KOPT-K1 (cell line): ENCODE results near the gene ANGPTL4.
"Not testable (repeated sequence)": the region's sequence is repeated elsewhere in the genome, so short reads cannot be mapped to it uniquely, and the experiment has no call there.

Experiments used
- H3K27ac ChIP-seq: fragments of 200-600 bp; sonication (generic); 2 replicates; pipeline ENCODE4 v1.5.1; 2016; ENCODE audit warnings: antibody characterized with exemption, mild to moderate bottlenecking, low read depth, low read length; ENCODE audit not compliant: poor library complexity, severe bottlenecking
- H3K36me3 ChIP-seq: fragments of 200-600 bp; sonication (generic); 2 replicates; pipeline ENCODE4 v1.5.1; 2017; ENCODE audit warnings: antibody characterized with exemption, mild to moderate bottlenecking, low read length, moderate library complexity; ENCODE audit not compliant: insufficient read depth
- H3K9me3 ChIP-seq: fragments of 200-600 bp; sonication (generic); 2 replicates; pipeline ENCODE4 v1.5.1; 2017; ENCODE audit warnings: antibody characterized with exemption, low read length, mild to moderate bottlenecking; ENCODE audit not compliant: insufficient read depth, poor library complexity, severe bottlenecking

ANGPTL4 gene

DNA sequence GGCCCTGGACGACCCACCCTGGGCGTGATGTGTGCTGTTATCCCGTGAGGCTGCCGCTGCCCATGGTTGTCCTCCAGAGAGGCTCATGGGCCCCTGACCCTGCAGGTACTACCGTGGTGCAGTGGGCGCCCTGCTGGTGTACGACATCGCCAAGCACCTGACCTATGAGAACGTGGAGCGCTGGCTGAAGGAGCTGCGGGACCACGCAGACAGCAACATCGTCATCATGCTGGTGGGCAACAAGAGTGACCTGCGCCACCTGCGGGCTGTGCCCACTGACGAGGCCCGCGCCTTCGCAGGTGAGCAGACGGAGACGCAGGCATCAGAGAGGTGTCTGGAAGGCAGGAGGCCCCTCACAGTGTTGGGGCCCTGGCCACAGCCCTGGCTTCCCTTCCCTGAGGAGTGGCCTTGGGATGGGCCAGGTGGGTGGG is 38.0 kb downstream of the ANGPTL4 start:
- Histone ChIP-seq H3K36me3 (peaks cover 56% of the 10 kb centered on the region), H3K27ac (no peak overlapping the region), H3K9me3 (no peaks in the 10 kb centered on the region)

DNA sequence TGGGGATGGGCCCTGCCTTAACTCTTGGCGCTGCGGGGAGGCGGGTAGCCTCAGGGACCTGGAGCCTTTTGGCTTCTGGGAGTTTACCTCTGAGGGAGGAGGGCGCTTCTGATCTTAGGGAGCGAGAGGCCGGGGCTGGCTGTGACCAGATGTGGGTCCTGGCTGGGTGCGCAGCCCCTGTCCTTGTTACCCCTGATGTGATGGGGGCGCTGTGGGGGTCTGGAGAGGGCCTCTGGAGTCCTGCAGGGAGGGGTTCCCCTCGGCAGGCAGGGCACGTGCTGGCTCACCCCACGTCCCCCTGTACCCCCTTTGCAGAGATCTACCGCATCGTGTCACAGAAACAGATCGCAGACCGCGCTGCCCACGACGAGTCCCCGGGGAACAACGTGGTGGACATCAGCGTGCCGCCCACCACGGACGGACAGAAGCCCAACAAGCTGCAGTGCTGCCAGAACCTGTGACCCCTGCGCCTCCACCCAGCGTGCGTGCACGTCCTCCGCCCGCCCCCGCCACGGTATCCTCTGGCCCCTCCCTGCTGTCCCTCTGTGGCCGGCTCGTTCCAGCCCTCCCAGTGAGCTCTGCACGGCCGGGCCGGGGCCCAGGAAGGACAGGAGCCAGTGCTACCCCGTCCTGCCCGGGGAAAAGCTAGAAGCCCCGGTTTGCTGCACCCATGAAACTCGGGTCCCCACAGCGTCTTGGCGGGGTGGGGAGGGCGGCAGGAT is 39.3 kb downstream of the ANGPTL4 start:
- no peaks in the 10 kb centered on the region for H3K9me3 ChIP-seq
- no peak overlapping the region for H3K27ac ChIP-seq
- H3K36me3 ChIP-seq: peaks cover 56% of the 10 kb centered on the region

DNA sequence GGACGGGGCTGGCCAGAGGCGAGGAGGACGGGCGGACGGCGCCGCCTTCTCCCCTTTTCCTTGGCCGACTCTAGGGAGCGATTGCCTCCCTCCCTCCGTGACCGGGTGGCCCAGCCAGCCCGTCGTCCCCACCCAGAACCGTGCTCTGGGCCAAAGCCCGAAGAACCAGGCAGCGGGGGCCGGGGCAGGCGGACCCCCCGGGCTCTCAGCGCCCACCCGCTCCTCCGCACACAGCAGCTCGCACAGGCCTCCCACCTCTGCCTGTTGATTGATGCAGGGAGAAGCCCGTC is 39.8 kb downstream of the ANGPTL4 start:
- peaks cover 56% of the 10 kb centered on the region for H3K36me3 ChIP-seq
- H3K27ac ChIP-seq: no peak overlapping the region

DNA sequence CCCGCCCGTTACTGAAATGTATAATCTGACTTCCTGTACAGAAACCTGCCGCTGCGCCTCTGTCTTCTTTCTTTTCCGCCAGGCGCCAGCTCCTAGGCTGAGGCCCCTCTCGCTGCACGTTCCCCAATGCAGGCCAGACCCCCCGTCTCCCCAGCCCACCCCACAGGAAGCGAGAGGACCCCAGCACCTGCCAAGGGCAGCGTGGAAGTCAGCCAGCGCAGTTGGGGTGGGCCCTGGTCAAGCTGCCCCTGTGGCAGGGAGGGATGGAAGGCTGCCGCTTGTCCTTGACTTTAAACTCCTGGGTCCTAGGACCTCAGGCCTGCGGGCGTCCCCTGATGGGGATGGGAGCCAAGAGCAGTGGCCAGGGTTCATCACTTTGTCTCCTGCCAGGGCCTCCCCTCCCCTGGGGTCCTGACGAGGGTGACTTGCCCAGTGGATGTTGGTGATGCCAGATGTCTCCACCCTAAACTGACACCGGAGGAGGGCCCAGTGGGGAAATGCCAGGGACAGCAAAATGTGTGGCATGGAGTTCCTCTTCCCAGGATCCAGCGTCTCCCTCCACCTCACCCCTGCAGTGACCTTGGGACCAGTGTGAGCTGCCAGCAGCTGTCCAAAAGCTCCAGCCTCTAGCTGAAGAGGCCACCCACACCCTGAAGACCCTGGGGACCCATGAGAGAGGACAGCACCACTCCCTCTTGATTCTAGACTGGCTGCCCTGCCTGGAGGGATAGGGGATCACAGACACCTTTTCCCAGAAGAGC is 40.6 kb downstream of the ANGPTL4 start:
- H3K9me3 ChIP-seq: no peaks in the 10 kb centered on the region
- H3K27ac ChIP-seq: no peak overlapping the region
- H3K36me3 ChIP-seq: peaks cover 50% of the 10 kb centered on the region

More for the DNA sequence above, 39.8 kb downstream of the ANGPTL4 start:
- no peaks in the 10 kb centered on the region for H3K9me3 ChIP-seq

DNA sequence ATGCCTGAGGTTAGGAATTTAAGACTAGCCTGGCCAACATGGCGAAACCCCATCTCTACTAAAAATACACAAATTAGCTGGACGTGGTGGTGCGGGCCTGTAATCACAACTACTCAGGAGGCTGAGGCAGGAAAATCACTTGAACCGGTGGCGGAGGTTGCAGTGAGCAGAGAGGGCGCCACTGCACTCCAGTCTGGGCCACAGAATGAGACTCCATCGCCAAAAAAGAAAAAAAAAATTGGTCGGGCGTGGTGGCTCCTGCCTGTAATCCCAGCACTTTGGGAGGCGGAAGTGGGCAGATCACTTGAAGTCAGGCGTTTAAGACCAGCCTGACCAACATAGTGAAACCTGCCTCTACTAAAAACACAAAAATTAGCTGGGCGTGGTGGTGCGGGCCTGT is 46.8 kb downstream of the ANGPTL4 start:
- not testable (repeated sequence) for H3K36me3 ChIP-seq, H3K27ac ChIP-seq, H3K9me3 ChIP-seq

DNA sequence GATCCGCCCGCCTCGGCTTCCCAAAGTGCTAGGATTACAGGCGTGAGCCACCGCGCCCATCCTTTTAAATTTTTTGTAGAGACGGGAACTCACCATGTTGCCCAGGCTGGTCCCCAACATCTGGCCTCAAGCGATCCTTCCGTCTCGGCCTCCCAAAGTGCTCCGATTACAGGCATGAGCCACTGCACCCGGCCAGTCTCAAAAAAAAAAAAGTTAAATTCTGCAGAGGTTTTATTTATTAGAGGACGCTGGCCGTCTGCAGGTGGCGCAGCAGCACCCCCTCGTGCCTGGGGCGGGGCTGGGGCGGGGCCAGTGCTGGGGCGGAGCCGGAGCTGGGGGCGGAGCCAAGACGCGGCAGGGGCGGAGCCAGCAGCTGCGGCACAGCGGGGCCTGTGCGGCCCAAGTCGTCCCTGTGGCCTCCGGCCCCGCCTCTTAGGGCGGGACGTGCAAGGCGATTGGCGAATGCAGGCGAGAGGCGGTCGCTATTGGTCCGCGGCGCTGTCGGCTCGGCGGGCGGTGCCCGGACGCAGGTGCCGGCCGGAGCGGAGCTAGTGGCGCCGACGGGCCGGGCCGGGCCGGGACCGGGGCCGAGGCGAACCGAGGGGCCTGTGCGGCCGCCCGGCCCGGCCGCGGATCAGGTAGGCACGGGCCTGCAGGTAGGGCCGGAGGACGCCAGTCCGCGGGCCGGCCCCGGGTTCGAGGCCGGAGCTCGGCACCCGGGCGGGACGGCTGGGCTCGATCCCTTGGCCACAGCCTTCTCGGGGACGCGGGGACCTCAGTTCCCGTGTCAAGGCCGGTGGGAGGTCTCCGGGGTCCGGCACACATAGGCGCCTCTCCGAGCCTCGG is 49.1 kb downstream of the ANGPTL4 start, which contains the start of gene MARCHF2:
Gene MARCHF2 (plus strand): TSS at position 523 of the 846 bp plus-strand sequence. CDS start 8,536 bp downstream, outside the sequence.
- peak within 1 kb of the TSS; percentile 32 for H3K27ac ChIP-seq
- no peaks in the 10 kb centered on the region for H3K9me3 ChIP-seq
- no peaks in the 10 kb centered on the region for H3K36me3 ChIP-seq

DNA sequence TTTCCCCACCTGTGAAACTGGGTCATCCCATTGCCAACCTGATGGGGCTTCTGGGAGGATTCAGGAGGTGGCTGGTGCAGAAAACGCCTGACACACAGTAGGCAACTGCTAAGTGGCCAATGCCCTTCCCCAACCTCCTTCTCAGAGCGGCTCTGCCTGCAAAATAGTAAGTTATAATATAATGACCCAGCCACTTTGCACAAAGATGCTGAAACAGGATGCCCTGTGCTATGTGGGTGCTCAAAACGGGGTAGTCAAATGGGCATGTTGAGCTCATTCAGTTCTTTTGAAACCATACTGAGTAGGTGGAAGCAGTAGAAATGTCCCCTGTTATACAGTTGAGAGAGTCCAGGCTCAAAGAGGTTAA is 49.7 kb downstream of the ANGPTL4 start:
- Histone ChIP-seq H3K9me3 (no peaks in the 10 kb centered on the region), H3K27ac (peak overlapping the region; percentile 32), H3K36me3 (no peaks in the 10 kb centered on the region)

DNA sequence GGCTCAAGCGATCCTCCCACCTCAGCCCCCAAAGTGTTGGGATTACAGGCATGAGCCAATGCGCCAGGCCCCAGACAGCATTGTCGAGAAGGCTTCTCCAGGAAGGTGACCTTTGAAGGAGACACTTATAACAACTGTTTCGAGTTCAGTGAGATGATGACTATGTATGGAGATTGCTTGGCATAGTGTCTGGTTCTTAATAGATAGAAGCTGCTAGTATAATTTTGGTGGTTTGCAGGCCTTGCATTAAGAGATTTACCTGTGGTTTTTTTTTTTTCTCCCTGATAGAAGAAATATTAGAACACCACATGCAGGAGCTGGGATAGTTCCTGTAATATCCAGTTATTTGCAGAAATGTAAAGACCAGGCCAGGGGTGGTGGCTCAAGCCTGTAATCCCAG is 52.8 kb downstream of the ANGPTL4 start:
- Histone ChIP-seq H3K9me3 (no peaks in the 10 kb centered on the region), H3K36me3 (no peaks in the 10 kb centered on the region), H3K27ac (no peak overlapping the region)

DNA sequence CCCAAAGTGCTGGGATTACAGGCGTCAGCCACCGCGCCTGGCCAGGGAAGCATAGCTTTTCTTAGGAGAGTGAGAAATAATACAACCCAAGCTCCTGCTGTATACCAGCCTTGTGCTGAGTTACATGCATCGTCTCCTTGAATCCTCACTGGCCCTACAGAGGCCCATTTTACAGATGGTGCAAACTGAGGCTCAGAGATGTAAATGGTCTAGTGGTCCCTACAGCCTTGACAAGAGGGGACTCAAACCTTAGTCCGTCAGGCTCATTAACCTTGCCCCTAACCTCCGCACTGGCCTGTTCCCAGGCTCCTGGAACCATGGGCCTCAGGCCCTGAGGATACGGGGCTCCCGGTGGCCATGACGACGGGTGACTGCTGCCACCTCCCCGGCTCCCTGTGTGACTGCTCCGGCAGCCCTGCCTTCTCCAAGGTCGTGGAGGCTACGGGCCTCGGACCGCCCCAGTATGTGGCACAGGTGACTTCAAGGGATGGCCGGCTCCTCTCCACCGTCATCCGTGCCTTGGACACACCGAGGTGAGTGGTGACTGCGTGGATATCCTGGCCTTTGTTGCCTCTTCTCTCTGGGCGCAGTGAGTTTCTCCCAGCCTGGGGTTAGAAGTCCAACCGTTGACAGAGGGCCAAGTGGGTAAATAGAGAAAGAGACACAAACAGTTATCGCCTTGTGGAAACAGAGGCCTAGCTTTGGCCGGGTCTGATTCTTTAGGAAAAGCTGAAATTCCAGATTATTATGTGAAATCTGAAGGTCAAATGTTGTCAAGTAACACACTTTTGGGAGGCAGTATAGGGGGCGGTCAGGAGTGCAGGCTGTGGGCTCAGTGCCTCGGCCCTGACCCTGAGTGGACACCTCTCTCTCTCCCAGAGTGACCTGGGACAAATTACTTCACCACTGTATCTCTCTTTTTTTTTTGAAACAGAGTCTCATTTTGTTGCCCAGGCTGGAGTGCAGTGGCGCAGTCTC is 57.8 kb downstream of the ANGPTL4 start:
- Histone ChIP-seq H3K9me3 (no peaks in the 10 kb centered on the region), H3K27ac (no peak overlapping the region), H3K36me3 (no peaks in the 10 kb centered on the region)

DNA sequence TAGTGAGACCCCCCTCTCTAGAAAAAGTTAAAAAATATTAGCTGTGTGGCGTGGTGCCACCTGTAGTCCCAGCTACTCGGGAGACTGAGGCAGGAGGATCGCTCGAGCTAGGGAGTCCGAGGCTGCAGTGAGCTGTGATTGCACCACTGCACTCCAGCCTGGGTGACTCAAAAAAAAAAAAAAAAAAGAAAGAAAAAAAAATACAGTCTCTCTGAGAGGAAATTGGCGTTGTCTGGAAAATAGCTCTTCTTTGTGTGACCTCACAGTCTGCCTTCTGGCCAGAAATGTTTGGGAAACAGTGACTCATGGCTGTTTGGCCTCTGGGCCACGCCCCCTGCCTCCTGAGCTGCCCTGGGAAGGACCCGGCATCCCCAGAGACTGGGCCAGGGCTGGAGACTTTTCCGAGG is 59.9 kb downstream of the ANGPTL4 start:
- Histone ChIP-seq H3K36me3 (no peaks in the 10 kb centered on the region), H3K27ac (no peak overlapping the region), H3K9me3 (no peaks in the 10 kb centered on the region)
